Measurements from ENCODE around the gene CCDC69.

DNA sequence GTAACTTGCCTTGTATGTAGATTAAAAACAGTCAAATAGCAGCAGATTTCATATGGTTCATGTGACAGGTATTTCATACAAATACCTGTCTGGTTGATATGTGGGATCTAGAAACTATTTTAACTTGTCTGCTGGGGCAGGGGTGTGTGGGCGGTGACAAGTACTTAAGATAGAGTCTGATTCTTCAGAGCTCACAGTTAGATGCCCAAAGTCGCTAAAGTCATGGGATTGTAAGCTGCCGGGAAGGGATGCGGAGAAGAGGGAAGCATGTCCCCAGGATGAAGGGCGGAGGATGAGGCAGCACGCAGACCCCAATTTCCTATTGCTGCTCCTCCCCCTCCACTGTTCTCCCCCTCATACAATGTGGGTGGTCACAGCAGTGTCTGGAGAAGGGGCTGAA lies 79.6 kb downstream of the CCDC69 start:
- TF ChIP-seq, protein P1, sequence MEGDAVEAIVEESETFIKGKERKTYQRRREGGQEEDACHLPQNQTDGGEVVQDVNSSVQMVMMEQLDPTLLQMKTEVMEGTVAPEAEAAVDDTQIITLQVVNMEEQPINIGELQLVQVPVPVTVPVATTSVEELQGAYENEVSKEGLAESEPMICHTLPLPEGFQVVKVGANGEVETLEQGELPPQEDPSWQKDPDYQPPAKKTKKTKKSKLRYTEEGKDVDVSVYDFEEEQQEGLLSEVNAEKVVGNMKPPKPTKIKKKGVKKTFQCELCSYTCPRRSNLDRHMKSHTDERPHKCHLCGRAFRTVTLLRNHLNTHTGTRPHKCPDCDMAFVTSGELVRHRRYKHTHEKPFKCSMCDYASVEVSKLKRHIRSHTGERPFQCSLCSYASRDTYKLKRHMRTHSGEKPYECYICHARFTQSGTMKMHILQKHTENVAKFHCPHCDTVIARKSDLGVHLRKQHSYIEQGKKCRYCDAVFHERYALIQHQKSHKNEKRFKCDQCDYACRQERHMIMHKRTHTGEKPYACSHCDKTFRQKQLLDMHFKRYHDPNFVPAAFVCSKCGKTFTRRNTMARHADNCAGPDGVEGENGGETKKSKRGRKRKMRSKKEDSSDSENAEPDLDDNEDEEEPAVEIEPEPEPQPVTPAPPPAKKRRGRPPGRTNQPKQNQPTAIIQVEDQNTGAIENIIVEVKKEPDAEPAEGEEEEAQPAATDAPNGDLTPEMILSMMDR (IDR thresholded peaks at IDR 0.05 in 2 of 3, conservative IDR thresholded peaks at IDR 0.05 in 1 of 3; ENCODE audit: control insufficient read depth in 2 of 3, extremely low read depth in 1 of 3, insufficient read depth in 1 of 3, low read depth in 3 of 3, low read length in 3 of 3): no peak
- no peak for TF ChIP-seq RB1 (IDR thresholded peaks at IDR 0.05; ENCODE audit: borderline replicate concordance)
- TF ChIP-seq NR2C1 (IDR thresholded peaks at IDR 0.05): no peak
- TF ChIP-seq, protein P2, sequence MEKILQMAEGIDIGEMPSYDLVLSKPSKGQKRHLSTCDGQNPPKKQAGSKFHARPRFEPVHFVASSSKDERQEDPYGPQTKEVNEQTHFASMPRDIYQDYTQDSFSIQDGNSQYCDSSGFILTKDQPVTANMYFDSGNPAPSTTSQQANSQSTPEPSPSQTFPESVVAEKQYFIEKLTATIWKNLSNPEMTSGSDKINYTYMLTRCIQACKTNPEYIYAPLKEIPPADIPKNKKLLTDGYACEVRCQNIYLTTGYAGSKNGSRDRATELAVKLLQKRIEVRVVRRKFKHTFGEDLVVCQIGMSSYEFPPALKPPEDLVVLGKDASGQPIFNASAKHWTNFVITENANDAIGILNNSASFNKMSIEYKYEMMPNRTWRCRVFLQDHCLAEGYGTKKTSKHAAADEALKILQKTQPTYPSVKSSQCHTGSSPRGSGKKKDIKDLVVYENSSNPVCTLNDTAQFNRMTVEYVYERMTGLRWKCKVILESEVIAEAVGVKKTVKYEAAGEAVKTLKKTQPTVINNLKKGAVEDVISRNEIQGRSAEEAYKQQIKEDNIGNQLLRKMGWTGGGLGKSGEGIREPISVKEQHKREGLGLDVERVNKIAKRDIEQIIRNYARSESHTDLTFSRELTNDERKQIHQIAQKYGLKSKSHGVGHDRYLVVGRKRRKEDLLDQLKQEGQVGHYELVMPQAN (conservative IDR thresholded peaks at IDR 0.05): no peak
- TF ChIP-seq TCF7 (IDR thresholded peaks at IDR 0.05; ENCODE audit: borderline replicate concordance): no peak

All from GM12878 (cell line).